Adipocyte (in vitro differentiated cells): ENCODE data around the gene SPON2.

ENCODE experiments used
- DNase-seq: peaks from one replicate; pipeline ENCODE4 v3.0.0-alpha.2; 2015; ENCODE audit warnings: low read depth
- H3K27me3 ChIP-seq: replicated peaks from 2 replicates; pipeline ENCODE4 v1.7.0; 2013; ENCODE audit warnings: mild to moderate bottlenecking, low read length, moderate library complexity; ENCODE audit not compliant: control insufficient read depth, insufficient read depth
- H3K36me3 ChIP-seq: 2 replicates; pipeline ENCODE4 v1.7.0; 2013; ENCODE audit warnings: low read length, mild to moderate bottlenecking, moderate library complexity; ENCODE audit not compliant: control insufficient read depth, insufficient read depth, severe bottlenecking
- H3K4me1 ChIP-seq: 2 replicates; pipeline ENCODE4 v1.7.0; 2013; ENCODE audit warnings: mild to moderate bottlenecking, low read length, moderate library complexity; ENCODE audit not compliant: control insufficient read depth, insufficient read depth
- H3K4me3 ChIP-seq: 2 replicates; pipeline ENCODE4 v1.7.0; 2013; ENCODE audit warnings: mild to moderate bottlenecking, low read length, moderate library complexity
- H3K9ac ChIP-seq: 2 replicates; pipeline ENCODE4 v1.7.0; 2013; ENCODE audit warnings: mild to moderate bottlenecking, low read length, moderate library complexity
- H3K9me3 ChIP-seq: 2 replicates; pipeline ENCODE4 v1.7.0; 2013; ENCODE audit warnings: mild to moderate bottlenecking, low read length, moderate library complexity; ENCODE audit not compliant: control insufficient read depth

Gene SPON2

GRCh38 chr4:1177274-1178141 is 5.1 kb upstream of the SPON2 start:
- H3K9me3 ChIP-seq, result peaks cover 15% of the 10 kb centered on the region
- DNase-seq, result no peak
- no peak overlapping the region for H3K4me3 ChIP-seq
- no peaks in the 10 kb centered on the region for H3K27me3 ChIP-seq
- H3K9ac ChIP-seq, result no peak overlapping the region
- H3K36me3 ChIP-seq, result no peaks in the 10 kb centered on the region
- peaks cover 14% of the 10 kb centered on the region for H3K4me1 ChIP-seq

DNA sequence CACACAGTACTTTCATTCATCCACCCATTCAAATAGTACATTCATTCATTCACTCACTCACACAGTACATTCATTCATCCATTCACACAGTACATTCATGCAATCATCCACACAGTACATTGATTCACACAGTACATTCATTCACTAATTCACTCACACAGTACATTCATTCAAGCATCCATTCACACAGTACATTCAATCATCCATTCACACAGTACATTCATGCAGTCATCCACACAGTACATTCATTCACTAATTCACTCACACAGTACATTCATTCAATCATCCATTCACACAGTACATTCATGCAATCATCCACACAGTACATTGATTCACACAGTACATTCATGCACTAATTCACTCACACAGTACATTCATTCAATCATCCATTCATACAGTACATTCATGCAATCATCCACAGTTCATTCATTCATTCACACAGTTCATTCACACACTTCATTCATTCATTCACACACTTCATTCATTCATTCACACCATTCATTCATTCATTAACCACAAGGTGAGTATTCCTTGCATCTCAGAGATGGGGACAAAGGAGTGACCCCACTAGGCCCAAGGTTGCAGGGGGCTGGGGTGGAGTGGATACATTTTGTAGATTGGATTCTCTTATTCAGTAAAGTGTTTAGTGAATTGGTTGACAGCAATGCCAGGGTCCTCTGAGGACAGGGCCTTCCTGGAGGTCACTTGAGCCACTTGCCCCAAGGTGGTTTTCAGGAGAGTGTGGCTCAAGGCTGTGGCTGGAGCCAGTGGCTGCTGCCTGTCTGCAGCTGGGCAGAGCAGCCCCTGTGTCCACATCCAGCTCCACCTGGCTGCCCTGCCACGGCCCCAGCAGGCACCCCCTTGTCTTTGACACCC is 4.3 kb upstream of the SPON2 start:
- Histone ChIP-seq H3K27me3 (no peaks in the 10 kb centered on the region), H3K4me1 (peaks cover 14% of the 10 kb centered on the region), H3K36me3 (no peaks in the 10 kb centered on the region), H3K4me3 (no peak overlapping the region), H3K9ac (no peak overlapping the region), H3K9me3 (peaks cover 9% of the 10 kb centered on the region)
- no peak for DNase-seq

- H3K27me3 ChIP-seq, result no peaks in the 10 kb centered on the region
- peaks cover 5% of the 10 kb centered on the region for H3K9me3 ChIP-seq
- H3K4me3 ChIP-seq, result no peak overlapping the region
- DNase-seq, result no peak
- no peaks in the 10 kb centered on the region for H3K36me3 ChIP-seq
- peaks cover 14% of the 10 kb centered on the region for H3K4me1 ChIP-seq
- H3K9ac ChIP-seq, result peak overlapping the region; percentile 45
These were observed 3.3 kb upstream of the SPON2 start for GRCh38 chr4:1175635-1176229.

DNA sequence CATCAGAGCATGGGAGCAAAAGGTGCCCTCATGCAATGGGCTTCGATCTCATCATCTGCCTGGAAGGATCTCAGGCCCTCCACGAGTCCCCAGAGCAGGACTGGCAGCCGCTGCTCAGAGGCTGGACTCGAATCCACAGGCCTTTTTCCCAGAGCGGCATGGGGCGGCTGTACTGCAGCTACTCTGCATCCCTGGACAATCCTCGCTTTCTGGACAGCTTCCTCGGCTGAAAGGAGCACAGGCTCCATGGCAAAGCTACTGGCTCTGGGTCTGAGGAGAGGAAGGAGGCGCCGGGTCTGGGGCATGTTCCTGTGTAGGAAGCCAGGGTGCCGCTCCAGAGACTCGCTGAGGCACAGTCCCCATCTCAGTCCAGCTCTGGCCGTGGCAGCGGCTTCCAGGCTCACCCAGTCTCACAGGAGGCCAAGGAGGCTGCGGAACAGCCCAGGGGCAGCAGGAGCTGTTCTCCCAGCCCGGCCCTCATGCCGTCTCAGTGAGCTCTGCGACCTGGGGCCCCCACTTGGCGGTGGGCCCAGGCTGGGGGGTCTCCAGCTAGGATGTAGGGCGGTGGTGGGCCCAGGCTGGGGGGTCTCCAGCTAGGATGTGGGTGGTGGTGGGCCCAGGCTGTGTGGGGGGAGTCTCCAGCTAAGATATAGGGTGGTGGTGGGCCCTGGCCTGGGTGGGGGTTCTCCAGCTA is 2.7 kb upstream of the SPON2 start:
- Histone ChIP-seq H3K9ac (peak overlapping the region; percentile 45), H3K4me1 (peaks cover 18% of the 10 kb centered on the region), H3K36me3 (peaks cover 5% of the 10 kb centered on the region), H3K4me3 (no peak overlapping the region), H3K27me3 (no peaks in the 10 kb centered on the region), H3K9me3 (peaks cover 3% of the 10 kb centered on the region)
- no peak for DNase-seq

- Histone ChIP-seq H3K27me3 (no peaks in the 10 kb centered on the region), H3K9me3 (no peaks in the 10 kb centered on the region), H3K4me1 (peaks cover 20% of the 10 kb centered on the region), H3K36me3 (peaks cover 16% of the 10 kb centered on the region), H3K9ac (peak overlapping the region; percentile 80), H3K4me3 (peak overlapping the region; percentile 62)
- peak; percentile 60 for DNase-seq
These were observed 781 bp upstream of the SPON2 start for GRCh38 chr4:1172971-1173757.

GRCh38 chr4:1171311-1172227 is 814 bp downstream of the SPON2 start:
- DNase-seq, result no peak
- H3K27me3 ChIP-seq, result no peaks in the 10 kb centered on the region
- H3K4me3 ChIP-seq, result peak overlapping the region; percentile 80

DNA sequence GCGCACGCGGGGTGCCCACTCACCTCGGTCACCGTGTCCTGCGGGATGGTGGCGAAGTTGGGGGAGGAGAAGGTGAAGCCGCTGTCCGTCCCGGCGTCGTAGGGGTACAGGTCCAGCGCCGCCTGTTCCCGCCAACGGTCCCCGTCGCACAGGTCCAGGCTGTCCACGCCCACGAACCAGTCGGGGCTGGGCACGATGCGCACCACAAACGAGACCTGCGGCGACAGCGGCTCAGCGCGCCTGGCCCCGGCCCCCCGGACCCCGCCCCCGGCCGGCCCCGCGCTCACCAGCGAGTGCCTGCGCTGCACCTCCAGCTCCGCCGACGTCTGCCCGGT is 1.4 kb downstream of the SPON2 start:
- Histone ChIP-seq H3K9ac (peak overlapping the region; percentile 89), H3K27me3 (no peaks in the 10 kb centered on the region), H3K36me3 (peaks cover 16% of the 10 kb centered on the region), H3K4me1 (peaks cover 27% of the 10 kb centered on the region), H3K4me3 (peak overlapping the region; percentile 40), H3K9me3 (no peaks in the 10 kb centered on the region)
- DNase-seq, result no peak

More at GRCh38 chr4:1171311-1172227, 814 bp downstream of the SPON2 start:
- H3K4me1 ChIP-seq, result peaks cover 27% of the 10 kb centered on the region
- H3K9me3 ChIP-seq, result no peaks in the 10 kb centered on the region
- peaks cover 16% of the 10 kb centered on the region for H3K36me3 ChIP-seq
- H3K9ac ChIP-seq, result peak overlapping the region; percentile 89

- Histone ChIP-seq H3K9me3 (no peaks in the 10 kb centered on the region), H3K36me3 (peaks cover 16% of the 10 kb centered on the region), H3K27me3 (no peaks in the 10 kb centered on the region), H3K4me1 (peaks cover 27% of the 10 kb centered on the region), H3K9ac (peak overlapping the region; percentile 36), H3K4me3 (peak overlapping the region; percentile 40)
- DNase-seq, result no peak
These were observed 2.0 kb downstream of the SPON2 start for GRCh38 chr4:1170156-1170975.

GRCh38 chr4:1169691-1170096 is 2.7 kb downstream of the SPON2 start:
- Histone ChIP-seq H3K9me3 (no peaks in the 10 kb centered on the region), H3K4me3 (no peak overlapping the region), H3K36me3 (peaks cover 16% of the 10 kb centered on the region), H3K27me3 (no peaks in the 10 kb centered on the region), H3K9ac (no peak overlapping the region), H3K4me1 (peaks cover 27% of the 10 kb centered on the region)
- DNase-seq, result no peak
